Central memory CD4-positive, alpha-beta T cell (primary cell): ENCODE results near the gene IQGAP2.
"Not testable (repeated sequence)": the region's sequence is repeated elsewhere in the genome, so short reads cannot be mapped to it uniquely, and the experiment has no call there.

Experiments used
- DNase-seq: peaks from one replicate; pipeline ENCODE4 v3.0.0; 2022

The IQGAP2 gene

GRCh38 chr5:76514292-76514691 lies 111.2 kb downstream of the IQGAP2 start:
- DNase-seq: no peak

GRCh38 chr5:76514713-76515112 lies 111.6 kb downstream of the IQGAP2 start:
- DNase-seq: no peak

GRCh38 chr5:76517334-76517733 lies 114.2 kb downstream of the IQGAP2 start:
- DNase-seq: no peak

- not testable (repeated sequence) for DNase-seq
These were observed 115.2 kb downstream of the IQGAP2 start for GRCh38 chr5:76518246-76518645.

- DNase-seq: peak; percentile 7
These were observed 118.2 kb downstream of the IQGAP2 start for GRCh38 chr5:76521240-76521758.

GRCh38 chr5:76522103-76522935 lies 119.2 kb downstream of the IQGAP2 start:
- DNase-seq: no peak

- no peak for DNase-seq
These were observed 121.2 kb downstream of the IQGAP2 start for GRCh38 chr5:76524101-76524835.

- DNase-seq: no peak
These were observed 121.8 kb downstream of the IQGAP2 start for GRCh38 chr5:76524868-76525267.

- no peak for DNase-seq
These were observed 122.9 kb downstream of the IQGAP2 start for GRCh38 chr5:76525956-76526355.

- DNase-seq: no peak
These were observed 124.0 kb downstream of the IQGAP2 start for GRCh38 chr5:76526950-76527583.

- peak; percentile 23 for DNase-seq
These were observed 124.6 kb downstream of the IQGAP2 start for GRCh38 chr5:76527685-76528161.

- DNase-seq: no peak
These were observed 125.7 kb downstream of the IQGAP2 start for GRCh38 chr5:76528547-76529331.

- no peak for DNase-seq
These were observed 126.6 kb downstream of the IQGAP2 start for GRCh38 chr5:76529464-76530344.

- DNase-seq: no peak
These were observed 129.0 kb downstream of the IQGAP2 start for GRCh38 chr5:76532052-76532451.

GRCh38 chr5:76532973-76533372 lies 129.9 kb downstream of the IQGAP2 start:
- DNase-seq: no peak

- no peak for DNase-seq
These were observed 132.5 kb downstream of the IQGAP2 start for GRCh38 chr5:76535577-76535976.

- no peak for DNase-seq
These were observed 134.0 kb downstream of the IQGAP2 start for GRCh38 chr5:76537073-76537543.

- DNase-seq: no peak
These were observed 139.2 kb downstream of the IQGAP2 start for GRCh38 chr5:76542241-76542640.

- peak; percentile 82 for DNase-seq
These were observed 140.0 kb downstream of the IQGAP2 start for GRCh38 chr5:76542887-76543690.

GRCh38 chr5:76544268-76544926 lies 141.3 kb downstream of the IQGAP2 start:
- DNase-seq: peak; percentile 53
